Calu3 (cell line): ENCODE data around the gene MAGEA2B. TPM values are rescaled to one million over a fixed set of nuclear protein-coding genes. Genes with fewer than 3 reads are reported as not detected.
"Not testable (repeated sequence)": the region's sequence is repeated elsewhere in the genome, so short reads cannot be mapped to it uniquely, and the experiment has no call there.

Source experiments
- BruUV-seq: library from RNA; stranded (reverse); fragments of 400-500 nt; replicated peaks from 2 replicates; lab custom pipeline; 2021; lab: Mats Ljungman, UMichigan
- CTCF ChIA-PET: fragments of 300-600 bp; sonication (Branson Sonifier 250); formaldehyde crosslinking; loops from one replicate; lab custom pipeline; 2022; ENCODE audit warnings: antibody characterized with exemption; lab: Charles Lee
- DNase-seq: peaks from one replicate; pipeline ENCODE4 v3.0.0; 2022
- H3K27ac Mint-ChIP-seq: one replicate; pipeline ENCODE4 v1.8.0; 2022; ENCODE audit warnings: mixed read lengths; ENCODE audit not compliant: unreplicated experiment
- H3K27me3 Mint-ChIP-seq: one replicate; pipeline ENCODE4 v1.8.0; 2022; ENCODE audit warnings: mixed read lengths; ENCODE audit not compliant: unreplicated experiment
- H3K36me3 Mint-ChIP-seq: one replicate; pipeline ENCODE4 v1.8.0; 2022; ENCODE audit warnings: mild to moderate bottlenecking, moderate library complexity, mixed read lengths; ENCODE audit not compliant: insufficient read depth, unreplicated experiment
- H3K4me1 Mint-ChIP-seq: one replicate; pipeline ENCODE4 v1.8.0; 2022; ENCODE audit warnings: mild to moderate bottlenecking, low read depth, mixed read lengths; ENCODE audit not compliant: unreplicated experiment
- H3K4me3 Mint-ChIP-seq: one replicate; pipeline ENCODE4 v1.8.0; 2022; ENCODE audit warnings: mild to moderate bottlenecking, low read depth, moderate library complexity, mixed read lengths; ENCODE audit not compliant: unreplicated experiment
- H3K9me3 Mint-ChIP-seq: one replicate; pipeline ENCODE4 v1.8.0; 2022; ENCODE audit warnings: low read depth, mixed read lengths; ENCODE audit not compliant: unreplicated experiment
- CTCF ChIP-seq: fragments of 200-600 bp; IDR thresholded peaks from one replicate; pipeline ENCODE4 v1.8.0; 2022; ENCODE audit warnings: antibody characterized with exemption; ENCODE audit not compliant: unreplicated experiment
- intact Hi-C: fragments of 100-400 bp; cut with micrococcal nuclease; formaldehyde crosslinking; loops from one replicate; pipeline ENCODE4 v1.10.0; 2022; ENCODE audit not compliant: unreplicated experiment
- total RNA-seq: library from RNA; stranded (reverse); gene quantifications from 2 replicates; pipeline ENCODE4 v1.2.3, GENCODE V29; 2022

Gene MAGEA2B
- total RNA-seq, 1 experiment from 2014 or later, result not detected

- H3K4me3 Mint-ChIP-seq, intact Hi-C loops, H3K27ac Mint-ChIP-seq, H3K27me3 Mint-ChIP-seq, BruUV-seq, DNase-seq, CTCF ChIA-PET, H3K9me3 Mint-ChIP-seq, H3K36me3 Mint-ChIP-seq, H3K4me1 Mint-ChIP-seq: not testable (repeated sequence)
Measured at GRCh38 chrX:152713195-152713594, 1.2 kb upstream of the MAGEA2B start.

DNA sequence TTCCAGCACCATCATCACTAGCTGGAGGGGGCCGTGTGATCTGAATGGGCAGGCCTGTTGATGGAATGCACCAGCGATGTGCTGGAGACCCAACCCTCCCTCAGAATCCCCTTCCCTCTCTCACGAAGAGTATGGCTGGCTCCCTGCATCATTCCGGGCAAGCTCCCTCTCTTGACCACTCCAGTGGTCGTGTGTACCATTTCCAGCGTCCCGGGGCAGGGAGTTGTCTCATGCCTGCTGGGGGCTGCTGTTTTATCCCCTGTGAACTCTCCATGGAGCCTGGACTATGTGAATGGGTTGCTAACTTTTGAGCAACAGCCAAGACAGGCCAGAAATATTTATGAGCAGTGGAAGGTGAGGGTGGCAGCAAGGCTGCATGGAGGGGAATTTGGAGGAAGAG, 11.0 kb downstream of the MAGEA2B start:
- CTCF ChIA-PET, result no interaction called here
- DNase-seq, result no peak
- intact Hi-C loops, result no loop called here
- no peak for TF ChIP-seq CTCF
- Mint-ChIP-seq H3K27me3 (peaks cover 25% of the 10 kb centered on the region), H3K36me3 (no peaks in the 10 kb centered on the region), H3K9me3 (no peaks in the 10 kb centered on the region), H3K27ac (no peak overlapping the region), H3K4me1 (no peaks in the 10 kb centered on the region), H3K4me3 (no peak overlapping the region)
- BruUV-seq, result no TSS peak

DNA sequence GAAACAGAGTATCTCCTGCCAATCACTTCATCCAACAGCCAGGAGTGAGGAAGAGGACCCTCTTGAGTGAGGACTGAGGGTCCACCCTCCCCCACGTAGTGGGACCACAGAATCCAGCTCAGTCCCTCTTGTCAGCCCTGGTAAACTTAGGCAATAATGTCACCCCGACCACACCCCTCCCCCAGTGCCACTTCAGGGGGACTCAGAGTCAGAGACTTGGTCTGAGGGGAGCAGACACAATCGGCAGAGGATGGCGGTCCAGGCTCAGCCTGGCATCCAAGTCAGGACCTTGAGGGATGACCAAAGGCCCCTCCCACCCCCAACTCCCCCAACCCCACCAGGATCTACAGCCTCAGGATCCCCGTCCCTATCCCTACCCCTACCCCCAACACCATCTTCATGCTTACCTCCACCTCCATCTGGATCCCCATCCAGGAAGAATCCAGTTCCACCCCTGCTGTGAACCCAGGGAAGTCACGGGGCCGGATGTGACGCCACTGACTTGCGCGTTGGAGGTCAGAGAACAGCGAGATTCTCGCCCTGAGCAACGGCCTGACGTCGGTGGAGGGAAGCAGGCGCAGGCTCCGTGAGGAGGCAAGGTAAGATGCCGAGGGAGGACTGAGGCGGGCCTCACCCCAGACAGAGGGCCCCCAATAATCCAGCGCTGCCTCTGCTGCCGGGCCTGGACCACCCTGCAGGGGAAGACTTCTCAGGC, 19.0 kb downstream of the MAGEA2B start, which contains the start of the genes CSAG1 and MAGEA12:
TSS of gene CSAG1 (minus strand) at position 461 of the 715 bp plus-strand sequence. CDS start 1,261 bp downstream, outside the sequence.
TSS of gene MAGEA12 (plus strand) at position 497 of the 715 bp plus-strand sequence. CDS start 2,405 bp downstream, outside the sequence.
- Mint-ChIP-seq H3K27me3 (peaks cover 39% of the 10 kb centered on the region), H3K27ac (no peak within 1 kb of the TSS), H3K9me3 (no peaks in the 10 kb centered on the region), H3K4me1 (no peaks in the 10 kb centered on the region), H3K4me3 (no peak within 1 kb of the TSS), H3K36me3 (peaks cover 4% of the 10 kb centered on the region)
- no peak for DNase-seq
- intact Hi-C loops, result no loop called here
- no peak for TF ChIP-seq CTCF
- no TSS peak for BruUV-seq
- CTCF ChIA-PET, result interaction anchor here (0.7 kb wide), 1 partner anchor 1259 kb away, joined by 6 read pairs; no protein-coding TSS in a partner anchor

DNA sequence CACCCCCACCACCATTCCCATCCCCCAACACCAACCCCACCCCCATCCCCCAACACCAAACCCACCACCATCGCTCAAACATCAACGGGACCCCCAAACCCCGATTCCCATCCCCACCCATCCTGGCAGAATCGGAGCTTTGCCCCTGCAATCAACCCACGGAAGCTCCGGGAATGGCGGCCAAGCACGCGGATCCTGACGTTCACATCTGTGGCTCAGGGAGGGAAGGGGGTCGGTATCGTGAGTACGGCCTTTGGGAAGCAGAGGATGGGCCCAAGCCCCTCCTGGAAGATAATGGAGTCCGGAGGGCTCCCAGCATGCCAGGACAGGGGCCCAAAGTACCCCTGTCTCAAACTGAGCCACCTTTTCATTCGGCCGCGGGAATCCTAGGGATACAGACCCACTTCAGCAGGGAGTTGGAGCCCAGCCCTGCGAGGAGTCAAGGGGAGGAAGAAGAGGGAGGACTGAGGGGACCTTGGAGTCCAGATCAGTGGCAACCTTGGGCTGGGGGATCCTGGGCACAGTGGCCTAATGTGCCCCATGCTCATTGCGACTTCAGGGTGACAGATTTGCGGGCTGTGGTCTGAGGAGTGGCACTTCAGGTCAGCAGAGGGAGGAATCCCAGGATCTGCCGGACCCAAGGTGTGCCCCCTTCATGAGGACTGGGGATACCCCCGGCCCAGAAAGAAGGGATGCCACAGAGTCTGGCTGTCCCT, 19.9 kb downstream of the MAGEA2B start:
- H3K36me3 Mint-ChIP-seq, H3K9me3 Mint-ChIP-seq, intact Hi-C loops, H3K4me3 Mint-ChIP-seq, BruUV-seq, DNase-seq, H3K27ac Mint-ChIP-seq, H3K4me1 Mint-ChIP-seq, CTCF ChIA-PET: not testable (repeated sequence)
- H3K27me3 Mint-ChIP-seq, result peaks cover 48% of the 10 kb centered on the region

DNA sequence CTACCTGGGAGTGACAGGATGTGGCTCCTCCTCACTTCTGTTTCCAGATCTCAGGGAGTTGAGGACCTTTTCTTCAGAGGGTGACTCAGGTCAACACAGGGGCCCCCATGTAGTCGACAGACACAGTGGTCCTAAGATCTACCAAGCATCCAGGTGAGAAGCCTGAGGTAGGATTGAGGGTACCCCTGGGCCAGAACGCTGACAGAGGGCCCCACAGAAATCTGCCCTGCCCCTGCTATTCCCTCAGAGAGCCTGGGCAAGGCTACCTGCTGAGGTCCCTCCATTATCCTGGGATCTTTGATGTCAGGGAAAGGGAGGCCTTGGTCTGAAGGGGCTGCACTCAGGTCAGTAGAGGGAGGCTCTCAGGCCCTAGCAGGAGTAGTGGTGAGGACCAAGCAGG, 20.7 kb downstream of the MAGEA2B start:
- BruUV-seq, result no TSS peak
- no peak overlapping the region for H3K4me3 Mint-ChIP-seq
- intact Hi-C loops, result no loop called here
- H3K27ac Mint-ChIP-seq, result no peak overlapping the region
- peaks cover 4% of the 10 kb centered on the region for H3K36me3 Mint-ChIP-seq
- no peak for DNase-seq
- H3K9me3 Mint-ChIP-seq, result no peaks in the 10 kb centered on the region
- CTCF ChIA-PET, result no interaction called here
- H3K27me3 Mint-ChIP-seq, result peaks cover 53% of the 10 kb centered on the region
- TF ChIP-seq CTCF, result no peak
- H3K4me1 Mint-ChIP-seq, result no peaks in the 10 kb centered on the region
